ENCODE results near the gene KCTD14.

- TF ChIP-seq EZH2 (IDR thresholded peaks at IDR 0.05; ENCODE audit: borderline replicate concordance, low read length), result no peak
- TF ChIP-seq, protein P1, sequence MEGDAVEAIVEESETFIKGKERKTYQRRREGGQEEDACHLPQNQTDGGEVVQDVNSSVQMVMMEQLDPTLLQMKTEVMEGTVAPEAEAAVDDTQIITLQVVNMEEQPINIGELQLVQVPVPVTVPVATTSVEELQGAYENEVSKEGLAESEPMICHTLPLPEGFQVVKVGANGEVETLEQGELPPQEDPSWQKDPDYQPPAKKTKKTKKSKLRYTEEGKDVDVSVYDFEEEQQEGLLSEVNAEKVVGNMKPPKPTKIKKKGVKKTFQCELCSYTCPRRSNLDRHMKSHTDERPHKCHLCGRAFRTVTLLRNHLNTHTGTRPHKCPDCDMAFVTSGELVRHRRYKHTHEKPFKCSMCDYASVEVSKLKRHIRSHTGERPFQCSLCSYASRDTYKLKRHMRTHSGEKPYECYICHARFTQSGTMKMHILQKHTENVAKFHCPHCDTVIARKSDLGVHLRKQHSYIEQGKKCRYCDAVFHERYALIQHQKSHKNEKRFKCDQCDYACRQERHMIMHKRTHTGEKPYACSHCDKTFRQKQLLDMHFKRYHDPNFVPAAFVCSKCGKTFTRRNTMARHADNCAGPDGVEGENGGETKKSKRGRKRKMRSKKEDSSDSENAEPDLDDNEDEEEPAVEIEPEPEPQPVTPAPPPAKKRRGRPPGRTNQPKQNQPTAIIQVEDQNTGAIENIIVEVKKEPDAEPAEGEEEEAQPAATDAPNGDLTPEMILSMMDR (conservative IDR thresholded peaks at IDR 0.05 in 1 of 2, IDR thresholded peaks at IDR 0.05 in 1 of 2; ENCODE audit: extremely low read depth in 1 of 2, insufficient read depth in 1 of 2, low read depth in 1 of 2, low read length in 2 of 2), result no peak
Measured at GRCh38 chr11:78062671-78063070, 39.6 kb upstream of the KCTD14 start.
